Neural progenitor cell (in vitro differentiated cells): ENCODE results near the gene DDX39B.

Experiments used
- CTCF ChIP-seq: fragments of 200-600 bp; sonication (generic); IDR thresholded peaks from 2 replicates; pipeline ENCODE4 v1.5.1; 2017; ENCODE audit warnings: antibody characterized with exemption, mild to moderate bottlenecking
- EZH2 ChIP-seq: fragments of 200-600 bp; sonication (generic); IDR thresholded peaks from 2 replicates; pipeline ENCODE4 v1.6.1; 2017; ENCODE audit warnings: antibody characterized with exemption, mild to moderate bottlenecking, moderate library complexity

- no peak for TF ChIP-seq CTCF
- no peak for TF ChIP-seq EZH2
These were observed 37.3 kb upstream of the DDX39B start for GRCh38 chr6:31579119-31579505.
